Neural cell (in vitro differentiated cells): ENCODE data around the gene ARHGEF4. TPM values are rescaled to one million over a fixed set of nuclear protein-coding genes. Genes with fewer than 3 reads are reported as not detected.

Experiments
- H2AFZ ChIP-seq: fragments of 200-600, 300-800 bp; sonication (generic), shearing (Covaris generic); 2 replicates; pipeline ENCODE4 v1.6.0; 2014; ENCODE audit warnings: low read depth, mild to moderate bottlenecking, antibody characterized with exemption, low read length, moderate library complexity
- H3F3A ChIP-seq: fragments of 200-600 bp; shearing (Covaris generic); 2 replicates; pipeline ENCODE4 v1.6.1; 2016; ENCODE audit warnings: mild to moderate bottlenecking, moderate library complexity, mixed read lengths, antibody characterized with exemption, low read length; ENCODE audit not compliant: insufficient read depth, poor library complexity, severe bottlenecking
- H3K27ac ChIP-seq: fragments of 200-600, 300-800 bp; sonication (generic), shearing (Covaris generic); 2 replicates; pipeline ENCODE4 v1.5.1; 2014; ENCODE audit warnings: mild to moderate bottlenecking, low read length, moderate library complexity
- H3K27me3 ChIP-seq: fragments of 300-800, 200-600 bp; sonication (generic), shearing (Covaris generic); 2 replicates; pipeline ENCODE4 v1.6.0; 2014; ENCODE audit warnings: mild to moderate bottlenecking, low read depth, low read length, moderate library complexity; ENCODE audit not compliant: insufficient read depth
- H3K36me3 ChIP-seq: fragments of 300-800, 200-600 bp; sonication (generic), shearing (Covaris generic); 2 replicates; pipeline ENCODE4 v1.5.1; 2014; ENCODE audit warnings: mild to moderate bottlenecking, antibody characterized with exemption, low read length, moderate library complexity; ENCODE audit not compliant: insufficient read depth
- H3K4me2 ChIP-seq: fragments of 300-800, 200-600 bp; sonication (generic), shearing (Covaris generic); 2 replicates; pipeline ENCODE4 v1.6.0; 2014; ENCODE audit warnings: mild to moderate bottlenecking, low read length
- H3K4me3 ChIP-seq: fragments of 300-800, 200-600 bp; sonication (generic), shearing (Covaris generic); 2 replicates; pipeline ENCODE4 v1.5.1; 2014; ENCODE audit warnings: mild to moderate bottlenecking, low read length, moderate library complexity
- H3K79me2 ChIP-seq: fragments of 200-600 bp; shearing (Covaris generic); replicated peaks from 2 replicates; pipeline ENCODE4 v1.6.0; 2014; ENCODE audit warnings: mild to moderate bottlenecking, low read length, moderate library complexity; ENCODE audit not compliant: insufficient read depth
- H3K9ac ChIP-seq: fragments of 300-800, 200-600 bp; sonication (generic), shearing (Covaris generic); 2 replicates; pipeline ENCODE4 v1.6.1; 2016; ENCODE audit warnings: mild to moderate bottlenecking, low read length, mixed read lengths
- H3K9me2 ChIP-seq: fragments of 200-600 bp; shearing (Covaris generic); 2 replicates; pipeline ENCODE4 v1.6.1; 2016; ENCODE audit warnings: mild to moderate bottlenecking, low read length, mixed read lengths; ENCODE audit not compliant: insufficient read depth
- H3K9me3 ChIP-seq: fragments of 200-600, 300-800 bp; sonication (generic), shearing (Covaris generic); 2 replicates; pipeline ENCODE4 v1.6.1; 2016; ENCODE audit warnings: mild to moderate bottlenecking, mixed run types, low read length, moderate library complexity, mixed read lengths
- H4K20me1 ChIP-seq: fragments of 200-600 bp; shearing (Covaris generic); 2 replicates; pipeline ENCODE4 v1.6.1; 2016; ENCODE audit warnings: mild to moderate bottlenecking, mixed run types; ENCODE audit not compliant: insufficient read depth
- EP300 ChIP-seq: fragments of 450-650 bp; conservative IDR thresholded peaks from 2 replicates; pipeline ENCODE4 v1.6.1; 2014; ENCODE audit warnings: antibody characterized with exemption, mild to moderate bottlenecking, moderate library complexity; ENCODE audit not compliant: poor library complexity, severe bottlenecking
- EZH2 ChIP-seq: fragments of 200-600, 300-800 bp; shearing (Covaris generic), sonication (generic); IDR thresholded peaks from 2 replicates; pipeline ENCODE4 v1.6.1; 2014; ENCODE audit warnings: antibody characterized with exemption, low read length, borderline replicate concordance, mild to moderate bottlenecking; ENCODE audit not compliant: insufficient read depth, poor library complexity, severe bottlenecking
- MXI1 ChIP-seq: fragments of 450-650 bp; conservative IDR thresholded peaks from 2 replicates; pipeline ENCODE4 v1.6.1; 2014; ENCODE audit warnings: antibody characterized with exemption, mild to moderate bottlenecking; ENCODE audit not compliant: poor library complexity, severe bottlenecking
- POLR2AphosphoS5 ChIP-seq: IDR thresholded peaks from 2 replicates; pipeline ENCODE4 v1.6.1; 2012
- RAD21 ChIP-seq: fragments of 450-650 bp; conservative IDR thresholded peaks from 2 replicates; pipeline ENCODE4 v1.6.1; 2014; ENCODE audit warnings: antibody characterized with exemption, mild to moderate bottlenecking, moderate library complexity
- SMC3 ChIP-seq: fragments of 450-650 bp; conservative IDR thresholded peaks from 2 replicates; pipeline ENCODE4 v1.6.1; 2014; ENCODE audit warnings: antibody characterized with exemption, mild to moderate bottlenecking, moderate library complexity; ENCODE audit not compliant: poor library complexity
- TAF1 ChIP-seq: IDR thresholded peaks from 2 replicates; pipeline ENCODE4 v1.6.1; 2012; ENCODE audit warnings: low read depth
- polyA plus RNA-seq: library from polyadenylated mRNA; depleted of rRNA; stranded (reverse); fragments of >200 nt; gene quantifications from 2 replicates; pipeline ENCODE4 v1.2.3, GENCODE V29; 2014
- TF ChIP-seq, protein P1 (sequence below): IDR thresholded peaks from 2 replicates; pipeline ENCODE4 v1.6.1; 2012; ENCODE audit warnings: borderline replicate concordance
- TF ChIP-seq, protein P2 (sequence below): fragments of 450-650 bp; IDR thresholded peaks from 2 replicates; pipeline ENCODE4 v1.5.1; 2014; ENCODE audit warnings: antibody characterized with exemption, mild to moderate bottlenecking, moderate library complexity; ENCODE audit not compliant: poor library complexity, severe bottlenecking

The ARHGEF4 gene
- polyA plus RNA-seq, 1 donor from 2014 or later = 45.9 TPM

DNA sequence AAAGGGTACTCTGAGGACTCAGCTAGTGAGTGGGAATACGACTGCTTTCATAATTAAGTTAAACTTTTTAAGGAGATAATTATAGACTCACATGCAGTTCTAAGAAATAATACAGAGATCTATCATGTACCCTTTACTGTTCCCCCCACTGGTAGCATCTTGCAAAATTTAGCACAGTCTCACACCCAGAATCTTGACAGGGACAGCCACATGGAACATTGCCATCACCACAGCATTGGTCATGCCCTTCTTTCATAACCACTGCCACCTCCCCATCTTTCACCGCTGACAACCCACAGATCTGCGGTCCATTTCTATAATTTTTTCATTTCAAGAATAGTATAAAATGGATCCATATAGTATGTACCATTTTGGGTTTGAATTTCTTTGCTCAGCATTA is 37.8 kb downstream of the ARHGEF4 start:
- TF ChIP-seq, protein P1, sequence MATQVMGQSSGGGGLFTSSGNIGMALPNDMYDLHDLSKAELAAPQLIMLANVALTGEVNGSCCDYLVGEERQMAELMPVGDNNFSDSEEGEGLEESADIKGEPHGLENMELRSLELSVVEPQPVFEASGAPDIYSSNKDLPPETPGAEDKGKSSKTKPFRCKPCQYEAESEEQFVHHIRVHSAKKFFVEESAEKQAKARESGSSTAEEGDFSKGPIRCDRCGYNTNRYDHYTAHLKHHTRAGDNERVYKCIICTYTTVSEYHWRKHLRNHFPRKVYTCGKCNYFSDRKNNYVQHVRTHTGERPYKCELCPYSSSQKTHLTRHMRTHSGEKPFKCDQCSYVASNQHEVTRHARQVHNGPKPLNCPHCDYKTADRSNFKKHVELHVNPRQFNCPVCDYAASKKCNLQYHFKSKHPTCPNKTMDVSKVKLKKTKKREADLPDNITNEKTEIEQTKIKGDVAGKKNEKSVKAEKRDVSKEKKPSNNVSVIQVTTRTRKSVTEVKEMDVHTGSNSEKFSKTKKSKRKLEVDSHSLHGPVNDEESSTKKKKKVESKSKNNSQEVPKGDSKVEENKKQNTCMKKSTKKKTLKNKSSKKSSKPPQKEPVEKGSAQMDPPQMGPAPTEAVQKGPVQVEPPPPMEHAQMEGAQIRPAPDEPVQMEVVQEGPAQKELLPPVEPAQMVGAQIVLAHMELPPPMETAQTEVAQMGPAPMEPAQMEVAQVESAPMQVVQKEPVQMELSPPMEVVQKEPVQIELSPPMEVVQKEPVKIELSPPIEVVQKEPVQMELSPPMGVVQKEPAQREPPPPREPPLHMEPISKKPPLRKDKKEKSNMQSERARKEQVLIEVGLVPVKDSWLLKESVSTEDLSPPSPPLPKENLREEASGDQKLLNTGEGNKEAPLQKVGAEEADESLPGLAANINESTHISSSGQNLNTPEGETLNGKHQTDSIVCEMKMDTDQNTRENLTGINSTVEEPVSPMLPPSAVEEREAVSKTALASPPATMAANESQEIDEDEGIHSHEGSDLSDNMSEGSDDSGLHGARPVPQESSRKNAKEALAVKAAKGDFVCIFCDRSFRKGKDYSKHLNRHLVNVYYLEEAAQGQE = no peak
- TF ChIP-seq TAF1 (no peak), SMC3 (no peak), EZH2 (no peak), POLR2AphosphoS5 (no peak), RAD21 (no peak), EP300 (no peak), MXI1 (no peak)
- TF ChIP-seq, protein P2, sequence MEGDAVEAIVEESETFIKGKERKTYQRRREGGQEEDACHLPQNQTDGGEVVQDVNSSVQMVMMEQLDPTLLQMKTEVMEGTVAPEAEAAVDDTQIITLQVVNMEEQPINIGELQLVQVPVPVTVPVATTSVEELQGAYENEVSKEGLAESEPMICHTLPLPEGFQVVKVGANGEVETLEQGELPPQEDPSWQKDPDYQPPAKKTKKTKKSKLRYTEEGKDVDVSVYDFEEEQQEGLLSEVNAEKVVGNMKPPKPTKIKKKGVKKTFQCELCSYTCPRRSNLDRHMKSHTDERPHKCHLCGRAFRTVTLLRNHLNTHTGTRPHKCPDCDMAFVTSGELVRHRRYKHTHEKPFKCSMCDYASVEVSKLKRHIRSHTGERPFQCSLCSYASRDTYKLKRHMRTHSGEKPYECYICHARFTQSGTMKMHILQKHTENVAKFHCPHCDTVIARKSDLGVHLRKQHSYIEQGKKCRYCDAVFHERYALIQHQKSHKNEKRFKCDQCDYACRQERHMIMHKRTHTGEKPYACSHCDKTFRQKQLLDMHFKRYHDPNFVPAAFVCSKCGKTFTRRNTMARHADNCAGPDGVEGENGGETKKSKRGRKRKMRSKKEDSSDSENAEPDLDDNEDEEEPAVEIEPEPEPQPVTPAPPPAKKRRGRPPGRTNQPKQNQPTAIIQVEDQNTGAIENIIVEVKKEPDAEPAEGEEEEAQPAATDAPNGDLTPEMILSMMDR = no peak
- H3K4me2 ChIP-seq = no peak overlapping the region
- no peaks in the 10 kb centered on the region for H3F3A ChIP-seq
- H3K27ac ChIP-seq = no peak overlapping the region
- no peak overlapping the region for H2AFZ ChIP-seq
- H3K36me3 ChIP-seq = no peaks in the 10 kb centered on the region
- no peaks in the 10 kb centered on the region for H3K9me2 ChIP-seq
- no peaks in the 10 kb centered on the region for H4K20me1 ChIP-seq
- H3K9me3 ChIP-seq = no peaks in the 10 kb centered on the region
- no peak overlapping the region for H3K9ac ChIP-seq
- no peak overlapping the region for H3K4me3 ChIP-seq
- H3K79me2 ChIP-seq = no peaks in the 10 kb centered on the region
- no peaks in the 10 kb centered on the region for H3K27me3 ChIP-seq

DNA sequence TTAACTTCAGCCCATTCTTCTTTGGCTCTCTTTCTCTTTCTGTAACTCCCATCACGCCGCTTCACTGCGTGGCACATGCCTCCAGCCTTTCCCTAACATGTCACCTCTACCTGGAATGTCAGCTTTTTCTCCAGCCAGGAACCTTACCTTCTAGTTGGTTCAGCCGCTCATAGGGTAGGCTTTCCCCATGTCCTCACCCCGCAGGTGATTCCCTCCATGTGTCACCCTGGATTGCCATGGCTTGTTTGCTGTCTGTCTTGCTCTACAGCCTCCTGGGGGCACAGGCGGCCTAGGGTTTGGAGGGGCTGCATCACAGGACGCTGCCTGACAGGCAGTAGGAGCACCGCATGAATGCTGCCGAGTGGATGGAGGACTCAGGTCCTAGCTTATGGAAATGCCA is 39.2 kb downstream of the ARHGEF4 start:
- Histone ChIP-seq H3K27ac (no peak overlapping the region), H3K4me2 (no peak overlapping the region), H3K36me3 (no peaks in the 10 kb centered on the region), H3K9ac (no peak overlapping the region), H3K9me3 (no peaks in the 10 kb centered on the region), H2AFZ (no peak overlapping the region), H3F3A (no peaks in the 10 kb centered on the region), H3K79me2 (no peaks in the 10 kb centered on the region), H3K9me2 (no peaks in the 10 kb centered on the region), H4K20me1 (no peaks in the 10 kb centered on the region), H3K4me3 (no peak overlapping the region), H3K27me3 (no peaks in the 10 kb centered on the region)
- TF ChIP-seq TAF1 = no peak
- no peak for TF ChIP-seq MXI1
- TF ChIP-seq RAD21 = no peak
- TF ChIP-seq EZH2 = no peak
- TF ChIP-seq, protein P1 = no peak
- no peak for TF ChIP-seq POLR2AphosphoS5
- no peak for TF ChIP-seq EP300
- TF ChIP-seq, protein P2 = no peak
- no peak for TF ChIP-seq SMC3
